Testis (tissue), 2 donors: ENCODE data around the gene PRIM2.

ENCODE experiments used
- POLR2A ChIP-seq: fragments of 450-650 bp; IDR thresholded peaks from one replicate; pipeline ENCODE4 v1.6.1; 2017; ENCODE audit warnings: antibody characterized with exemption, mild to moderate bottlenecking, moderate library complexity
- TF ChIP-seq, protein P1 (sequence below), 3 experiments: fragments of 450-650 bp in 2 of 3; fragments of 200-600 bp in 1 of 3; sonication (generic) in 1 of 3; IDR thresholded peaks; one replicate each; pipeline ENCODE4 v1.5.1; 2016 to 2019; ENCODE audit warnings: antibody characterized with exemption in 3 of 3, mild to moderate bottlenecking in 2 of 3, moderate library complexity in 1 of 3

DNA sequence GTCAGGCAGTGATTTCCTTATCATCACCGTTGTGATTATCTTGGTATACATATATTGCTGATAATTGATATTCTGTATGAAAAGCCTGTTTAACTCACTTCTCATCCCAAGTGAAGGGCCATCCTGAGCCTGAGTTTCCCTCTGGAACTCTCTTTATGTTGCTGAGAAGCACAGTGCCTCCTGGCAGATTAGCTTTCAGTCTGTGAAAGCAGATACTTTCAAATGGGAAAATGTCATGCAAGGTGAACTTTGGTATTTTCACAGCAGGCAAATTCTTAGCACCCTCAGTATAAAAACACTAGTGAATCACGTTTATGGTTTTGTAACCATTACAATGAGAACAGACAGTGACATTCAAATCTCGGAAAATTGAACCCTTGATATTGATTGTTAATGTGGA, 151.6 kb downstream of the PRIM2 start:
- TF ChIP-seq, protein P1, sequence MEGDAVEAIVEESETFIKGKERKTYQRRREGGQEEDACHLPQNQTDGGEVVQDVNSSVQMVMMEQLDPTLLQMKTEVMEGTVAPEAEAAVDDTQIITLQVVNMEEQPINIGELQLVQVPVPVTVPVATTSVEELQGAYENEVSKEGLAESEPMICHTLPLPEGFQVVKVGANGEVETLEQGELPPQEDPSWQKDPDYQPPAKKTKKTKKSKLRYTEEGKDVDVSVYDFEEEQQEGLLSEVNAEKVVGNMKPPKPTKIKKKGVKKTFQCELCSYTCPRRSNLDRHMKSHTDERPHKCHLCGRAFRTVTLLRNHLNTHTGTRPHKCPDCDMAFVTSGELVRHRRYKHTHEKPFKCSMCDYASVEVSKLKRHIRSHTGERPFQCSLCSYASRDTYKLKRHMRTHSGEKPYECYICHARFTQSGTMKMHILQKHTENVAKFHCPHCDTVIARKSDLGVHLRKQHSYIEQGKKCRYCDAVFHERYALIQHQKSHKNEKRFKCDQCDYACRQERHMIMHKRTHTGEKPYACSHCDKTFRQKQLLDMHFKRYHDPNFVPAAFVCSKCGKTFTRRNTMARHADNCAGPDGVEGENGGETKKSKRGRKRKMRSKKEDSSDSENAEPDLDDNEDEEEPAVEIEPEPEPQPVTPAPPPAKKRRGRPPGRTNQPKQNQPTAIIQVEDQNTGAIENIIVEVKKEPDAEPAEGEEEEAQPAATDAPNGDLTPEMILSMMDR (IDR thresholded peaks at IDR 0.05), result no peak
- TF ChIP-seq POLR2A, result no peak
